MCF 10A (cell line): Measurements from ENCODE around the gene PPP1R12A. TPM values are rescaled to one million over a fixed set of nuclear protein-coding genes. Genes with fewer than 3 reads are reported as not detected.

Experiments used
- BruUV-seq: library from RNA; stranded (reverse); fragments of 400-500 nt; replicated peaks from 2 replicates; lab custom pipeline; 2021; lab: Mats Ljungman, UMichigan
- CTCF ChIA-PET: fragments of 300-600 bp; sonication (Branson Sonifier 250); formaldehyde crosslinking; extraction: SDS; loops from one replicate; lab custom pipeline; 2021; ENCODE audit warnings: antibody characterized with exemption, inconsistent platforms; lab: Yijun Ruan, JAX
- POLR2A ChIA-PET: fragments of 300-600, 350-650 bp; sonication (Branson Sonifier 250); formaldehyde crosslinking; extraction: SDS; loops from one replicate; lab custom pipeline; 2020; ENCODE audit warnings: antibody characterized with exemption, inconsistent platforms; lab: Yijun Ruan, JAX
- DNase-seq: peaks from one replicate; pipeline ENCODE4 v3.0.0-alpha.2; 2018; ENCODE audit not compliant: unreplicated experiment
- H3K27ac Mint-ChIP-seq: one replicate; pipeline ENCODE4 v1.8.0; 2022; ENCODE audit warnings: mild to moderate bottlenecking, low read depth, mixed read lengths; ENCODE audit not compliant: unreplicated experiment
- H3K27me3 Mint-ChIP-seq: one replicate; pipeline ENCODE4 v1.8.0; 2022; ENCODE audit warnings: mixed read lengths; ENCODE audit not compliant: insufficient read depth, unreplicated experiment
- H3K36me3 Mint-ChIP-seq: one replicate; pipeline ENCODE4 v1.8.0; 2022; ENCODE audit warnings: mild to moderate bottlenecking, moderate library complexity, mixed read lengths; ENCODE audit not compliant: insufficient read depth, unreplicated experiment
- H3K4me1 Mint-ChIP-seq: one replicate; pipeline ENCODE4 v1.8.0; 2022; ENCODE audit warnings: mixed read lengths; ENCODE audit not compliant: insufficient read depth, unreplicated experiment
- H3K4me3 Mint-ChIP-seq: one replicate; pipeline ENCODE4 v1.8.0; 2022; ENCODE audit warnings: mild to moderate bottlenecking, moderate library complexity, mixed read lengths; ENCODE audit not compliant: unreplicated experiment
- H3K9me3 Mint-ChIP-seq: one replicate; pipeline ENCODE4 v1.8.0; 2022; ENCODE audit warnings: mixed read lengths; ENCODE audit not compliant: unreplicated experiment
- intact Hi-C: fragments of 100-400 bp; cut with micrococcal nuclease; formaldehyde crosslinking; loops from 2 replicates; pipeline ENCODE4 v1.14.1; 2022
- total RNA-seq: library from RNA; stranded (reverse); gene quantifications from 2 replicates; pipeline ENCODE4 v1.2.3, GENCODE V29; 2022
- TF ChIP-seq, protein P1 (sequence below): fragments of 200-600 bp; IDR thresholded peaks from one replicate; pipeline ENCODE4 v1.8.0; 2022; ENCODE audit warnings: antibody characterized with exemption, mild to moderate bottlenecking; ENCODE audit not compliant: unreplicated experiment

Gene PPP1R12A
- total RNA-seq, 1 experiment from 2014 or later: 78.0 TPM

DNA sequence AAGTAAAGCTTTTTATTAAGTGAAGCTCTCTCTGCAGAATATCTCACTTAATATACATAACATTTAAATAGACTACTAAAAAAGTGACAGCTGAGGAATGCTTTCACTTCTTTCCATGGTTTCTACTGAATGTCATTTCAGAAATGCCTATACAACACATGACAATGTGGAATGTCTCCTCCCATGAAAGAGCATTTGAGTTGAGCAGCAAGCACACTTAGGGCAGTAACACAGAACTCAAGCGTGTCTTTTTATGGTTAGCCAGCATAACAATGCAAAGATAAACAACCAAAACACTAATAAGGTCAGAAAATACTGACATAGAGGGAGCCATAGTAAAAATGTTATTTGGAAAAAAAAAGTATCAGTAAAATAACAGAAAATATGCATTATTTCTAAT, 9.4 kb downstream of the PPP1R12A start:
- ChIA-PET CTCF (interaction anchor here (0.9 to 1.8 kb wide), 2 partner anchors 8 to 506 kb away, joined by 3 to 5 read pairs; no protein-coding TSS in a partner anchor), POLR2A (interaction anchor here (0.6 to 2.0 kb wide), 4 partner anchors 9 to 392 kb away, joined by 3 to 5 read pairs (median 4); partner anchors contain the start of genes PAWR and PPP1R12A)
- intact Hi-C loops: no loop called here
- no TSS peak for BruUV-seq
- Mint-ChIP-seq H3K27me3 (no peaks in the 10 kb centered on the region), H3K9me3 (no peaks in the 10 kb centered on the region), H3K27ac (no peak overlapping the region), H3K4me1 (peaks cover 6% of the 10 kb centered on the region), H3K36me3 (no peaks in the 10 kb centered on the region), H3K4me3 (no peak overlapping the region)
- TF ChIP-seq, protein P1, sequence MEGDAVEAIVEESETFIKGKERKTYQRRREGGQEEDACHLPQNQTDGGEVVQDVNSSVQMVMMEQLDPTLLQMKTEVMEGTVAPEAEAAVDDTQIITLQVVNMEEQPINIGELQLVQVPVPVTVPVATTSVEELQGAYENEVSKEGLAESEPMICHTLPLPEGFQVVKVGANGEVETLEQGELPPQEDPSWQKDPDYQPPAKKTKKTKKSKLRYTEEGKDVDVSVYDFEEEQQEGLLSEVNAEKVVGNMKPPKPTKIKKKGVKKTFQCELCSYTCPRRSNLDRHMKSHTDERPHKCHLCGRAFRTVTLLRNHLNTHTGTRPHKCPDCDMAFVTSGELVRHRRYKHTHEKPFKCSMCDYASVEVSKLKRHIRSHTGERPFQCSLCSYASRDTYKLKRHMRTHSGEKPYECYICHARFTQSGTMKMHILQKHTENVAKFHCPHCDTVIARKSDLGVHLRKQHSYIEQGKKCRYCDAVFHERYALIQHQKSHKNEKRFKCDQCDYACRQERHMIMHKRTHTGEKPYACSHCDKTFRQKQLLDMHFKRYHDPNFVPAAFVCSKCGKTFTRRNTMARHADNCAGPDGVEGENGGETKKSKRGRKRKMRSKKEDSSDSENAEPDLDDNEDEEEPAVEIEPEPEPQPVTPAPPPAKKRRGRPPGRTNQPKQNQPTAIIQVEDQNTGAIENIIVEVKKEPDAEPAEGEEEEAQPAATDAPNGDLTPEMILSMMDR: no peak
- no peak for DNase-seq

DNA sequence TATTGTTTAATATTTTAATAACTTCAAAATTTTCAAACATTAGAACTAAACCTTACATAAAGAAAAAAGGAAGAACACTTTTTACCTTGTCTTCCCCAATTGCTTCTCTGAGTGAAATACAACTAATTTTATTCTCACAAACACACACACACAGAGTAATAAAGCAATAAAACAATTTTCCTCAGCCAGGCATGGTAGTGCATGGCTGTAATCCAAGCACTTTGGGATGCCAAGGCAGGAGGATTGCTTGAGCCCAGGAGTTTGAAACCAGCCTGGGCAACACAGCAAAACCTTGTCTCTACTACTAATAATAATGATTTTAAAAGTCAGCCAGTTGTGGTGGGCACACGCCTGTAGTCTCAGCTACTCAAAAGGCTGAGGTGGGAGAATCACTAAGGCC, 13.1 kb downstream of the PPP1R12A start:
- no peak for DNase-seq
- H3K4me1 Mint-ChIP-seq: peaks cover 6% of the 10 kb centered on the region
- H3K27me3 Mint-ChIP-seq: no peaks in the 10 kb centered on the region
- intact Hi-C loops: no loop called here
- no peak overlapping the region for H3K27ac Mint-ChIP-seq
- H3K9me3 Mint-ChIP-seq: no peaks in the 10 kb centered on the region
- ChIA-PET POLR2A (no interaction called here), CTCF (no interaction called here)
- BruUV-seq: no TSS peak
- TF ChIP-seq, protein P1: no peak
- H3K4me3 Mint-ChIP-seq: no peak overlapping the region
- no peaks in the 10 kb centered on the region for H3K36me3 Mint-ChIP-seq

DNA sequence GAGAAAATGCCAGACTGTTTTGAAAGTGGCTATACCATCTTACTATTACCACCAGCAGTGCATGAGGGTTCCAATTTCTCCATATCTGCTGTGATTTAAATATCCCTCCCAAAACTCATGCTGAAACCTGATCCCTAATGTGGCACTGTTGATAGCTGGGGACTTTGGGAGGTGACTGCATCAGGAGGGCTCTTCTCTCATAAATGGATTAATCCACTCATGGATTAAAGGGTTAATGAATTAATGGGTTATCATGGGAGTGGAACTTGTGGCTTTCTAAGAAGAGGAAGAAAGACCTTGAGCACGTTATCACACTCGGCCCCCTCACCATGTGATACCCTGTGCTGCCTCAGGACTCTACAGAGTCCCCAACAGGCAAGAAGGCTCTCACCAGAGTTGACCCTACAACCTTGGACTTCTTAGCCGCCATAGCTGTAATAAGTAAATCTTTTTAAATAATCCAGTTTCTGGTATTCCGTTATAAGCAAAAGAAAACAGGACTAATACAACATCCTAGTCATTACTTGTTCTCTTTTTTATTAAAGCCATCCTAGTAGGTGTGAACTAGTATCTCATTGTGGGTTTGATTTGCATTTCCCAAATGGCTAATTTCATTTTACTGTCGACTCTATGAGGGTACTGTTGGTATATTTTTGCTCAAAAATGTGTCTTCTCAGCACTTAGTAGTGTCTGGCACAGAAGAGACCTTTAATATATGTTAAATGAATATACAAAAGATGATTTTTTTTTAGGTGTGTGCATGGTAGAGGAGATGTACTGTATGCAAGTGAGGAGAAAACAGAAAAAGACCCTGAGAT, 14.3 kb downstream of the PPP1R12A start:
- no peak overlapping the region for H3K27ac Mint-ChIP-seq
- H3K9me3 Mint-ChIP-seq: no peaks in the 10 kb centered on the region
- intact Hi-C loops: no loop called here
- ChIA-PET POLR2A (interaction anchor here (0.6 to 0.8 kb wide), 2 partner anchors 11 to 16 kb away, joined by 3 to 4 read pairs; no protein-coding TSS in a partner anchor), CTCF (interaction anchor here (1.5 kb wide), 1 partner anchor 34 kb away, joined by 3 read pairs; no protein-coding TSS in a partner anchor)
- no peak for DNase-seq
- no peak overlapping the region for H3K4me3 Mint-ChIP-seq
- no TSS peak for BruUV-seq
- H3K4me1 Mint-ChIP-seq: peaks cover 4% of the 10 kb centered on the region
- TF ChIP-seq, protein P1: no peak
- H3K27me3 Mint-ChIP-seq: no peaks in the 10 kb centered on the region
- no peaks in the 10 kb centered on the region for H3K36me3 Mint-ChIP-seq

DNA sequence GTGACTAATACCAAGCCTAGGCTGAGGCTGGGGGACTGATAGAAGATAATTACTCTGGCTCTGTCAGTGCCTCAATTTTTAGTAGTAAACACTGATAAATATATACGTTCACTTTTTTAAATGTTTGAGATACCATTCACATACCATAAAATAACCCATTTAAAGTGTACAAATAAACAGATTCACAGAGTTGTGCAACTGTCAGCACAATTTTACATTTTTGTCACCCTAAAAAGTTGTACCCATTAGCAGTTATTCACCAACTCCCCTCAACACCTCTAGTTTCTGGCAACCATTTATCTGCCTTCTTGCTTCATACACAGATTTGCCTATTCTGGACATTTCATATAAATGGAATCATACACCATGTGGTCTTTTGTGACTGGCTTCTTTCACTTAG, 15.1 kb downstream of the PPP1R12A start:
- ChIA-PET POLR2A (interaction anchor here (0.6 to 1.6 kb wide), 2 partner anchors 17 to 18 kb away, joined by 3 read pairs; no protein-coding TSS in a partner anchor), CTCF (interaction anchor here (1.5 kb wide), 1 partner anchor 34 kb away, joined by 3 read pairs; no protein-coding TSS in a partner anchor)
- Mint-ChIP-seq H3K27ac (no peak overlapping the region), H3K9me3 (no peaks in the 10 kb centered on the region), H3K4me3 (no peak overlapping the region), H3K27me3 (no peaks in the 10 kb centered on the region), H3K36me3 (no peaks in the 10 kb centered on the region), H3K4me1 (no peaks in the 10 kb centered on the region)
- BruUV-seq: no TSS peak
- intact Hi-C loops: no loop called here
- no peak for DNase-seq
- TF ChIP-seq, protein P1: no peak
